EH (cell line): Measurements from ENCODE around the gene SUMF1.
A peak's percentile ranks its signal among the peaks of the same experiment; 100 is the strongest.

Experiments used
- DNase-seq: peaks from one replicate; pipeline ENCODE4 v3.0.0-alpha.2; 2015; ENCODE audit warnings: low read depth

Gene SUMF1

GRCh38 chr3:4497005-4497692, 30.1 kb upstream of the SUMF1 start:
- no peak for DNase-seq

DNA sequence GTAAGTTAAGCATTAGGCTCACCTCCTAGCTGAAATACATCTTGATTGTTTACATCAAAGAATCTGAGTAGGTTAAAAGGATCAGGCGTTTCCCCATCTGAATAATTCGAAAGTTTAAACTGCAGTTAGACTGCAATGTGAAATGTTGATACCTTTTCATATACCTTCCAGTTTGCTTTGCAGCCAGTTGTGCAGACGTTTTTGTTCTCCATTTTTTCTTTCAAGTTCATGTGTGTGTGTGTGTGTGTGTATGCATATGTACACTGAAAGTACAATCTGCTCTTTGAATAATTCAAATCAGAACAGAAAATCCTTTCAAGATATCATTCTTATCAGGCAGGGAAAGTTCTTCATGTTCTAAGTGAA, 29.0 kb upstream of the SUMF1 start:
- DNase-seq: no peak

GRCh38 chr3:4495294-4496086, 28.4 kb upstream of the SUMF1 start:
- no peak for DNase-seq

DNA sequence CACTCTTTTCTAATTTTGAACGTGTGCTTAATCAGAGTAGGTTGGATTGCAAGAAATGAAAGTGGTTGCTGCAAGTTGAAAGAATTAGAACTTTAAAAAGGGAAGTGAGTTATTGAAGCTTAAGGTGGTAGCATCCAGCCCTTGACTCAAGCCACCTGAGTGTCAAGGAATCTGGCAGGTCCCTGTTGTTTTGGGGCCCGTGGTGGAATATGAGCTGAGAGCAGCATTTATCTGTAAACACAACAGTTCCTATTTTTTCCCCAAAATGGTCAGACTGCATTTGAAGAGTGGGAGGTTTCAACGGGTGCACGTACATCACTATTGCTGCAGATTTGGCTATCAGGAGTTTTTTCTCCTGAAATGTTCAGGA, 27.8 kb upstream of the SUMF1 start:
- DNase-seq: no peak

GRCh38 chr3:4493941-4494894, 27.1 kb upstream of the SUMF1 start:
- DNase-seq: peak; percentile 30

DNA sequence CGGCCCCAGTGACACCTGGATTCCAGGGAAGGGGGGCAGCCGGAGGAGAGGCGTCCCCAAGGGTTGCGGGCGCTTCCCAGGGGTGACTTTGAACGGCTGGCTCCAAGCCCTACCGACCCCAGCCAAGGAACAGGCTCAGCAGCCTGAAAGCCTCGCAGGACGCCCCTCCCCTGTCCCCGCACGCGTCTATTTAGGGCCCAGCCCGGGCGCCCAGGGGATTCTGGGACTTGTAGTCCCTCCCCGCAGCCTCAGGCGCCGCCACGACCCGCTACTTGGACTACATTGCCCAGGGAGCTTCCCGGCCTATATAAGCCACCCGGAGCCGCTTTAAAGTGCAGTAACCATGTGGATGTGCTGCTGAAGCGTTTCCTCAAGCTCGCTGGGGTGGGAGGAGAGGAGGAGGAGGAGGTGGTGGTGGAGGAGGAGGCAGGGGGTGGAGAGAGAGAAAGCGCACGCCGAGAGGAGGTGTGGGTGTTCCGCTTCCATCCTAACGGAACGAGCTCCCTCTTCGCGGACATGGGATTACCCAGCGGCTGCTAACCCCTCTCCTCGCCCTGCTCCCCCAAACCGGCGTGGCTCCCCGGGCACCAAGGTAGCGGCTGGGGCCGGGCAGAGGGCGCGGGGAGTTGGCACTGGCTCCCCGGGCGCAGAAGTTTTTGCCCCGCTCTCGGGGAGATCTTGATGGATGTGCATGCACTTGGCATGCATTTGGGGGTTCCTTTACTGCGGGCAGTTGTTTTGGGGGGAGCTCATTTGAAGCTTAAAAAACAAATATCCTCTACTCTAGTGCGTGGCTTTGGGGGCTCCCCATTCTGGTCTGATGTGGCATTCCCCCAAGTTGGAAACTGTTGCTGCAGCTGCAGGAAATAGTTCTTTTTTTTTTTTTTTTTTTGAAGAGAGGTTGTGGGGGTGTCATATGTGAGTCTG, 26.2 kb upstream of the SUMF1 start, which contains the start of gene ITPR1:
ITPR1 (plus strand) TSS at position 335 of the 927 bp plus-strand sequence. CDS start 23,144 bp downstream, outside the sequence.
- DNase-seq: peak; percentile 99

- peak; percentile 74 for DNase-seq
Measured at GRCh38 chr3:4492208-4493013, 25.3 kb upstream of the SUMF1 start.

GRCh38 chr3:4491855-4492207, 24.8 kb upstream of the SUMF1 start:
- no peak for DNase-seq

GRCh38 chr3:4478261-4478660, 11.2 kb upstream of the SUMF1 start:
- DNase-seq: no peak

DNA sequence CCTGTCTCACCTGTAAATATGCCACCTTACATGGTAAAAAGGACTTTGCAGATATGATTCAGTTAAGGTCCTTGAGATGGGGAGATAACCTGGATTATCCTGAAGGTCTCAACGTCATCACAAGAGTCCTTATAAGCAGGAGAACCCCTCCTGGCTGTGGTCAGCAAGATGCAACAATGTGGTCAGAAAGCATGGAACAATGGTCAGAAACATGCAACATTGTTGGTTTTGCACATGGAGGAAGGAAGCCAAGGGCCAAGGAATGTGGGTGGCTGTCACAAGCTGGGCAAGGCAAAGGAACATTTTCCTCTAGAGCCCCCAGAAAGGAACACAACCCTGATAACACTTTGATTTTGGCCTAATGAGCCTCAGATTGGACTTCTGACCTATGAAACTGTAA, 9.4 kb upstream of the SUMF1 start:
- DNase-seq: no peak

- DNase-seq: no peak
Measured at GRCh38 chr3:4475804-4476203, 8.7 kb upstream of the SUMF1 start.

- DNase-seq: peak; percentile 72
Measured at GRCh38 chr3:4474683-4475490, 7.8 kb upstream of the SUMF1 start.

DNA sequence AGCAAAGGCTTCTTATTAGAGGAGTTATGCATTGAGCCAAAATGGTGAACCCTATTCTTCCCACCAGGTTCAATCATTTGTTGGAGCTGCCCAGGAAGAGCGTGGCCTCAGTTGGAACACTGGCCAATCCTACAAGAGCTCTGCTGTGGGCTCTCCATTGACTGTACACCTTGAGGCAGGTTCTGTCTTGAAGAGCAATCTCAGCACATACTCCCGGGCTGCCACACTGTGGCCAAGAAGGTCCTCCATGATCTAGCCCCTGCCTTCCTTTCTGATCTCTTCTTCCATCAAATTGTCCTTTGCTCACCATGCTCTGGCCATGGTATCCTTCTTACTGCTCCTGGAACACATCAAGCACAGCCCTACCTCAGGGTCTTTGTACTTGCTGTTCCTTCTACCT, 5.7 kb upstream of the SUMF1 start:
- DNase-seq: no peak

- no peak for DNase-seq
Measured at GRCh38 chr3:4472312-4472711, 5.2 kb upstream of the SUMF1 start.

DNA sequence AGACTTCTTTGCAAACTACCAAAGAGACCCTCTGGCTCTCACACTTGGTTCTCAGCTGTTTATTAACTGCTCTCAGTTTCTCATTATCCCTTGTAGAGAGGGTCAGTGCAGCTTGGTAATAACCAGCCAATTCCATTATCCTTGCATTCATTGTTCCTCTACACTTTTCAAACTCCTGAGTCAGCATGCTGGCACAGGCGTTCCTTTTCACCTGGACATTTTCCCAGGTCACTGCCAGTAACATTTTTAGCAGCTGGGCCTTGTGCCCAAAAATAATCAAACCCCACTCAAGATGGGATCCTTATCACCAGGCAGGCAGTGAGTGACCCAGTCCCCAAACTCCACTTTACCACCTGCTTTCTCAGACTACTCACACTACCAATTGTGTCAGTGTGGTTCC, 4.8 kb upstream of the SUMF1 start:
- DNase-seq: no peak

- no peak for DNase-seq
Measured at GRCh38 chr3:4467522-4467867, 426 bp upstream of the SUMF1 start.

- DNase-seq: no peak
Measured at GRCh38 chr3:4464576-4464975, 2.5 kb downstream of the SUMF1 start.

DNA sequence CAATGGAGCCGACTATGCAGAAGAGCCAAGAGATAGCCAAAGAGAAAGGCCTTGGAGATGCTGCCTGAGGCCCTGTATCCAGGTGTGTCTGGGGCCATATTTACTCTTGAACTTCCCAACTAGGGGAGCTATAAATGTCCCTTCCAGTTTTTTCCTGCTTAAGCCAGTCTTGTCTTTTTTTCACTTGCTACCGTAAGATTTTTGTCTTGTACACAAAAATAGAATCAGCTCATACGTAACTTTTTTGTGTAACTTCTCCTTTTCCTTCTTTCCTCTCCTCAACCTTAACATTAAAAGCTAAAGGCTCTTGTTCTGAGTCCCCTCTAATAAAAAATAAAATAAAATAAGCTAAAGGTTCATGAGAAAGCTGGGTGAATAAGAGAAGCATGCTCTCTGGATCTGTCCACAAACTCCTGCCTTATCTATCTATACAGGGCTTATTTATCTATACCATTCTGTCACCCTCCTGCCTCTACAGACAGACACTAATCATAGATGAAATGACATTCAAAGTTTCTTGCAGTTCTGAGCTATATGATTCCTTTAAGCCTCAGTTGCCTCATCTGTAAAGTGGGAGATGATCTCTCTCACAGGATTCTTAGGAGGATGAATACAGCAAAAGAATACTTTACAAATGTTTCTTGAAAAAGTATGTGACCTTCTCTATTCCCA, 4.6 kb downstream of the SUMF1 start:
- DNase-seq: no peak

DNA sequence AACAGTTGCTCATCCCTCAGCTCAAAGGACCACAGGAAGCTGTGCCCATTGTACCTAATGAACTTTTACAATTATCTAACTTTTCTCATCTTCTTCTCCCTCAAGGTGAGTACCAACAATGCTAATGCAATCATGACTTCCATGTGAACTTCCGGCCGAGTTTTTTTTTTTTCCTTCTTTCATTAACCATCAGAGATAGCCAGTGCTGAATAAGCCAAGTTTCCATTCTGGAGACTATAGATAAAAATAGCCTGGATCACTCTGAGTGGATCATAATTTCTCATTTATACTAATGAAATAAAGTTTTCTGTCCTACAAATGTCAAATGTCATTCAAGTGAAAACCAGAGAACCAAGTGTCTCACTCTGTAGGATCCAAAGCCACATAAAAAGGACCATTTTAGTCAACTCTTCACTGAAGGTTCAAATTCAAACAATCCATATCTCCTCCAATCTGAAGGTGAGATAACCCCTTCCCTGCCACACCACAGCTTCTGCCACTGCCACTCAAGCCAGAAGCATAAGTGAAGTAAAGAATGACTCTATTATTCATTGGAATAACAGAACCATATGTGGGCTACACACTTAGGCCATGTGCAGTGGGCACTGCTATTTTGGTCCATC, 5.5 kb downstream of the SUMF1 start:
- DNase-seq: no peak
